GM18498 (cell line): ENCODE measurements around the gene GCAT.

Experiments used
- ATAC-seq: cut with Tn5 transposase; IDR thresholded peaks from one replicate; pipeline ENCODE4 v1.9.1; 2021; ENCODE audit warnings: mild to moderate bottlenecking, moderate library complexity; ENCODE audit not compliant: unreplicated experiment

GCAT gene

GRCh38 chr22:37809672-37810333, 2.1 kb downstream of the GCAT start:
- ATAC-seq: no peak

GRCh38 chr22:37811867-37812266, 4.1 kb downstream of the GCAT start:
- ATAC-seq: no peak

GRCh38 chr22:37812869-37813678, 5.3 kb downstream of the GCAT start:
- no peak for ATAC-seq

GRCh38 chr22:37815593-37815992, 7.9 kb downstream of the GCAT start:
- ATAC-seq: no peak

- no peak for ATAC-seq
Observed at GRCh38 chr22:37816543-37817180, 8.9 kb downstream of the GCAT start.

GRCh38 chr22:37817705-37818408, 10.1 kb downstream of the GCAT start:
- ATAC-seq: no peak

GRCh38 chr22:37818409-37819104, 10.8 kb downstream of the GCAT start:
- ATAC-seq: peak; percentile 54

GRCh38 chr22:37819105-37819433, 11.3 kb downstream of the GCAT start:
- ATAC-seq: no peak

- no peak for ATAC-seq
Observed at GRCh38 chr22:37820350-37820749, 12.6 kb downstream of the GCAT start.

- no peak for ATAC-seq
Observed at GRCh38 chr22:37822079-37822833, 14.5 kb downstream of the GCAT start.

GRCh38 chr22:37823134-37823985, 15.6 kb downstream of the GCAT start, which contains the start of gene GALR3:
GALR3 (plus strand) TSS chr22:37823382; CDS start chr22:37823407, 25 bp downstream.
- ATAC-seq: no peak

GRCh38 chr22:37824674-37825641, 17.2 kb downstream of the GCAT start:
- no peak for ATAC-seq

- no peak for ATAC-seq
Observed at GRCh38 chr22:37827056-37827455, 19.3 kb downstream of the GCAT start.

GRCh38 chr22:37830093-37830842, 22.5 kb downstream of the GCAT start:
- no peak for ATAC-seq

- no peak for ATAC-seq
Observed at GRCh38 chr22:37831472-37831871, 23.7 kb downstream of the GCAT start.

GRCh38 chr22:37832022-37832857, 24.5 kb downstream of the GCAT start:
- no peak for ATAC-seq
